H54 (cell line): ENCODE results near the gene MPST.

Experiments used
- DNase-seq: peaks from one replicate; pipeline ENCODE4 v3.0.0; 2011; ENCODE audit warnings: low spot score, mixed read lengths; ENCODE audit not compliant: insufficient read length
- FAIRE-seq: peaks from 3 replicates; lab custom pipeline; 2011; peaks lifted over from hg19 to GRCh38; lab: Jason Lieb, UNC
- POLR2A ChIP-seq: IDR thresholded peaks from 2 replicates; pipeline ENCODE4 v1.6.1; 2011; ENCODE audit warnings: low read depth, mild to moderate bottlenecking, low read length

MPST gene

DNA sequence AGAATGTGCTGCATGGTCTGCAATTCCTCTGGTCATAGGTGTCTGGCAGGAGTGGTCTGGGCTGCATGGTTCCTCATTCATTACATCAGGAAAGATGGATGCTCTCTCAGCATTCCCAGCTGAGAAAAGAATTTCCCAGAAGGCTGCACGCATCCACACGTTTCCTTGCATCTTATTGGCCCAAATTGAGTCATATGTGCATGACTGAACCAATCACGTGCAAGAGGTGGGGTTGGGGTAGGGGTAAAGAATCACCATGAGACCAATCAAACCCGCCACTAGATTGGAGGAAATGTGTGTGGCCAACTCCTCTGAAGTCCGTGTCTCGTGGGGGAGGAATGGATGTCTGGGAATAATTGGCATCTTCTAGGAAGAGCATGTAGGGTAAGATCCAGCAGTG lies 29.1 kb upstream of the MPST start:
- no peak for TF ChIP-seq POLR2A
- FAIRE-seq (no peak), DNase-seq (no peak)

DNA sequence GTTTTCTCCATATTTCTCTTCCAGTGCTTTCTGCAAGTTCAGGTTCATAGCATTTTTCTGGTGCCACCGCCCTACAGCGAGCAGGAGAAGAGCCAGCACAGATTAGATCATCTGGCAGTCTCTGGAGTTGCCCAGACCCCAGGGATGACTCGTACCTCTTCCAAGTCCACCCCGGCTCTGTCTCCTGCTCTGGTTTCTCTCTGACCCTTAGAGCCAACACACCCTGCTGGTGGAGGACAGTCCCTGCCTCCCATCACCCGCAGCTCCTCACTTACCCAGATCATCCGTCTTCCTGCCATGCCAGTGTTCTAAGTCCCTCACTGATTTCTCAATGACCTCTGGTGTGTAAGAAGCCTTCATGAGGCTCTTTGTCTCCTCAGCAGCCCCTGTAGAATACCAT lies 28.3 kb upstream of the MPST start:
- no peak for FAIRE-seq
- TF ChIP-seq POLR2A = no peak
- DNase-seq = no peak

DNA sequence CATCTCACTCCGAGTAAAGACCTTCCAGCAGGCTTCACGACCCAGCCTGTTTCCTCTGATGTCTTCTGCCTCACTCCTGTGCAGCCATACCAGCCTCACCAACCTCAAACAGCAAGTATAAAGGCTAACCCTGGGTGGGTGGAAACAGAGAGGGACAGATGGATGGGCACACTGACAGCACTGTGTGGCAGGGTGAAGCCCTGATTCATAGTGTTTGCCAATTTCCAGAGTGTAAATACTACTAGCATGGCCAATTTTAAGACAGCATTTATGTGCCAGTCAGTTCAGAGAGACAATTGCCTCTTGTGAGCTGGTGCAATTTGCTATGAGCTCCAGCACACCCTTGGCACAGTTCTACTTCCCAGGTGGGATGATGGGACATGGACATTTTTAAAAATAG lies 21.8 kb upstream of the MPST start:
- DNase-seq (no peak), FAIRE-seq (no peak)
- no peak for TF ChIP-seq POLR2A

DNA sequence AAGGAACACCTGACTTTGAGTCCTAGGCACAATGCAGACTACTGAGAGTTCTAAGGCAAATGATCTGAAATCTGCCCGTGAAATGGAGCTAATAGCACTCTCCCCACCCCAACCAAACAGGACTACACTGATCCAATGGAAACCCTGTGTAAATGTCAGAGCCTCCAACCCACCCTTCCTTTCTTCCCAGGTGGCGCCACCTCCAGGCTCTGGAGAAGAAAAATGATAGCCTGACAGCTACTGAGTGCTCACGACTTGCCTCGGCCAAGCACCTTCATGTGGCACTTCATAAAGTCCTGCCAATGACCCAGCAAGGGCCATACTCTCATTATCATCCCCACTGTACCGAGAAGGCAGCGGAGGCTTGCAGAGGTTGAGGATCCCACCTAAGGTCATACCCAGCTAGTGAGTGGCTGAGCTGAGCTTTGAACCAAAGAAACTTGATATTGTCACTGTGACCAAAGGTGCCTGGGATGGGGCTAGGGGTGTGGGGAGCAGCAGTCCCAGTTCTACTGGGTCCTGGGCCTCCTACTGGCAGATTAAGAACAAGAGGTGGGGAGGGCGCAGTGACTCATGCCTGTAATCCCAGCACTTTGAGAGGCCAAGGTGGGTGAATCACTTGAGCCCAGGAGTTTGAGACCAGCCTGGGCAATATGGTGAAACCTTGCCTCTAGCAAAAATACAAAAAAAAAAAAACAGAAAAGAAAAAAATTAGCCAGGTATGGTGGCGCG lies 20.8 kb upstream of the MPST start:
- FAIRE-seq (no peak), DNase-seq (peak; percentile 44)
- TF ChIP-seq POLR2A = no peak

DNA sequence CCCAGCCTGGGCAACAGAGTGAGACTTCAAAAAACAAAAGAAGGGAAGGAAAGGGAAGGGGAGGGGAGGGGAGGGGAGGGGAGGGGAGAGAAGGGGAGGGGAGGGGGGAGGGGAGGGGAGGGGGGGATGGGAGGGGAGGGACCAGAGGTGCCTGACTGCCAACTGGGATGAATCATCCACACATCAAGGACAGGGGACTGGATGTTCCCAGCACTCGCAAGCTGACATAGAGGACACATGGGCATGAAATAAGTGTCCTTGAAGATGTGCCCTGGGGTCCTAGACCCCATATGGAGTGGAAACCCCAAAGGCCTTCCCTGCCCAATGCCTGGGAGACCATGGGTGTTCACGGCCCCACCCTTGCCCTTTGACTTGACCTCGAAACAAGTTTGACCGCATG lies 20.1 kb upstream of the MPST start:
- no peak for TF ChIP-seq POLR2A
- DNase-seq = peak; percentile 45
- FAIRE-seq = no peak

DNA sequence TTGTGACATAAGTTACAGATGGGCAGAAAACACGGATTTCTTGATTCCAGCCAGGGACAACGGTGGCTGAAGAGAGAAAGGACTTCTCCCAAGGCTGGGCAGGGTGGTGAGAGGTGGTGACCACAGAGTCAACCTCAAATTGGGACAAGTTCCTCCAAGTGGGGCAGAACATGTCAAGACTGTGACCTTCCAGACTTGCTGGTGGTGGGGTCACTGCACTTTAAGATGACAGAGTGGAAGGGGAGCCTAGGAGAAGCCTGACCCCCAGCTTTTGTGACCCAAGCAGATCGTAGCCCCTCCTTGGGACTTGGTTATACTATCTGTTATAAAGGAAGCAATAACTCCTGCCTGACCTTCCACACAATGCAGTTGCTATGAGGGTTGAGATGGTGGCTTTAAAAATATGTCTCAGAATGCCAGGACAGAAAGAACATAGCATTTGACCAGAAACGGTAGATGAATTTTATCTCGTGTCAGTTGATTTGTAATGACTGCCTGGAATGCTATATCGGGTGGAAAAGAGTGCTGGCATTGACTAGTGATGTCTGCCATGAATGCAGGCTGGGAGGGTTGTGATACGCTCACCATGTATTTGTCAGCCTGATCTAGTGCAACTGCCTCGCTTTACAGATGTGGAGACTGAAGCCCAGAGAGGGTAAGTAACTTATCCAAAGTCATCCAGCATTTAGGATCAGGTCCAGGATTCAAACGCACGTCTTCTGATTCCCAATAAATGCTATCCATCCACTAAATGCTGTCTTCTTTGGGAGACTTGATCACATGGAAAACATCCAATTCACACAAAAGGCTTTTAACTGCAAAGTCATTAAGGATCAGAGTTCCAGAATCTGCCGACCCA lies 18.6 kb upstream of the MPST start:
- FAIRE-seq = no peak
- TF ChIP-seq POLR2A = no peak
- DNase-seq = no peak

DNA sequence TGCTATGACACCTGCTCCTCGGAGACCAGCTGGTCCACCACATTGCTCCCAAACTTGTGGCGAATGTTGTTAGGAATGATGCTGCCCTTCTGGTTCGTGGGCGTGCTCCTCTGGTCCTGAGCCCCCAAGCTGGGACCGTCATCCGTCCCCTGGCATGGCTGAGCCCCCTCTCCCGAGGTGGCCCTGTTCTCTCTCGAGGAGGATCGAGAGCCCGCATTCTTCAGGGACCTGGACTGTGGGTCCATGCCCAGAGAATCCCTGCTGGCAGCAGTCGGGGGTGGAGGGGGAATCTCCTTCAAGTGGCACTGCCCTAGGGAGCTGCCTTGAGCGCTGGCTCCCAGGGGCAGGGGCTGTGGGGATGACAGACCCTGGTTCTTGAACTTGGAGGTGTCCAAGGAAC lies 17.7 kb upstream of the MPST start:
- FAIRE-seq (no peak), DNase-seq (no peak)
- TF ChIP-seq POLR2A = no peak

DNA sequence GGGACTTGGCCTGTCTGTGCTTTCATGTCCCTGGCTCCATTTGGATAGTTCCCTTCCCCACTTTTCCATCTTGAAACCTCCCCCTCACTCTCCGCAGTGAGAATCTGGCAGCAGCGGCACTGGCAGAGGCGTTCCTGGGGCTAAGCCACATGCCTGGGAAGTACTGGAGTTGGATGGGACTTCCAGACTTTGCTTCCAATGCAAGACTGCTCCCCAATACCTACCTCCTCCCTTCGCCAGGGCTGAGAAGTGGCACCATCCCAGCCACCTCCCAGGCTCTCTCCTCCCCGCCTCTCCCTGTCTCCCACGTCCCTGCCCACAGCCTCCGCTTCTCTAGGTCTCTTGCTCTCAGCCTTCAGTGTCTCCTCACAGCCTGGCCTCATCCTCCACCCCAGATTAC lies 16.9 kb upstream of the MPST start:
- FAIRE-seq = no peak
- DNase-seq = no peak
- no peak for TF ChIP-seq POLR2A

DNA sequence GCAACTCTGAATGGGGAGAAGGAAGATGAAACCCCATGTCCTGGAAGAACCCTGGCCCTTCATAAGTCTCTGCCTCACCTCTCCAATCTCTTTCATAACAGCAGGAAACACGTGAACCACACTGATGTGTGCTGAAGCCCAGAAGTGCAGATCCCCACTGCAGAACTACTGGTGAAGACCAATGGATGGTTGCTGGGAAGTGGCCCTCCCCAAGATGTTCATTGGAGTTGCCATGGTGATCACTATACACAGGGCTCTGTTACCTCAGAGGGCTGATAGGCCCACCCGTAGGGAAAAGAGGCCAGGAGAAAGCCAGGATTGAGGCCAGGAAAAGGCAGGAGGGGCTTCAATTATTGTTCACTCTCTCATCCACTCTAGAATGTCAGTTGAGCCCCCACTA lies 11.9 kb upstream of the MPST start:
- FAIRE-seq (no peak), DNase-seq (no peak)
- no peak for TF ChIP-seq POLR2A

DNA sequence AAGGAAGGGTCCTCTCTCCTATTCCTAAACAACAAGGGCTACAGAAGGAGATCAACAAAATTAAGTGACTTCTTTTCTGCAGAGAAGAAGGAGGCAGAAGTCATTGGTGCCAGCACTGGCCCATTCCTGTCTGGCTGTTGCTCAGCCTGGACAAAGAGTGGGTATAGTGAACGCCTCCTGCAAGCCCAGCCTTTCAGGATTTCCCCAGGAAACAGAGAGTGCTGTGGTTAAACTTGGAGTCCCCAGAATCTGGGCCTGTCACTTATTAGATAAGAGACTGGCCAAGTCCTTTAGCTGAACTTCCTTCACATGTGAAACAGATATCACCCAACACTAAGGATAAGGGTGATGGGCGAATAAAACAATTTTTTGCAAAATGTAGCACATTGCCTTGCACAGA lies 11.2 kb upstream of the MPST start:
- no peak for DNase-seq
- FAIRE-seq = no peak
- no peak for TF ChIP-seq POLR2A

DNA sequence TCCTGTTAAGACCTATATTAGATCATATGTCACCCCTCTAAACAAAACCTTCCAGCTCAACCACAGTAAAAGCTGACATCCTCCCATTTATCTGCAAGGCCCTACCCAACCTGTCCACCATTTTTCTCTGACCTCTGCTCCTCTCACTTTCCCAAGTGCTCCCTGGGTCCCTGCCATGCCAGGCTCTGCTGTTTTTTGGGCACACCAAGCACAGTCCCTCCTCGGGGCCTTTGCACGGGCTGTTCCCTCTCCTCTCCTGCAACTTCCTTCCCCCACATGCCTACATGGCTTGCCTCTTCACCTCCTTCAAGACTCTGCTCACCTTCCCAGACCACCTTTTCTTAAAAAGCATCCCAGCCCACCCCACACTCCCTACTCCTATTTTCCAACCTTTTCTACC lies 10.1 kb upstream of the MPST start:
- no peak for TF ChIP-seq POLR2A
- FAIRE-seq = no peak
- DNase-seq = no peak

DNA sequence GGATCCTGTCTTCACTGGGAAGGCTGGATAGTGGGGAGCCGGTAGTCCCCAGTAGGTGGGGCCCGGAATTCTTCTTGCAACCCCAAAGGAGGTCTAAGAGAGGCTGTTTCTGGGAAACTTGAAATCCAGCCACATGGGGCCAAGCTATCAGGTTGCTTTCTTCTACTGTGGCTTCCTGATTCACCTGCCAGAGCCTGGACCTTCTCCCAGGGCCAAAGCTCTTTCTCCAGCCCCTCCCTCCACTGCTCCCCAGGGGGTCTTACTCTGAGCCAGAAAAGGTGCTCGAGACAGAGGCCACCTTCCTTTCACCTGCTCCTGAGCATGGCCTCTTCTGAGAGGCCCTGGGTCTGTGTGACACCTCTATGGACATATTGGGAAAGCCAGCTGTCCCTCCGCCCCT lies 9.4 kb upstream of the MPST start:
- FAIRE-seq (no peak), DNase-seq (no peak)
- TF ChIP-seq POLR2A = no peak

DNA sequence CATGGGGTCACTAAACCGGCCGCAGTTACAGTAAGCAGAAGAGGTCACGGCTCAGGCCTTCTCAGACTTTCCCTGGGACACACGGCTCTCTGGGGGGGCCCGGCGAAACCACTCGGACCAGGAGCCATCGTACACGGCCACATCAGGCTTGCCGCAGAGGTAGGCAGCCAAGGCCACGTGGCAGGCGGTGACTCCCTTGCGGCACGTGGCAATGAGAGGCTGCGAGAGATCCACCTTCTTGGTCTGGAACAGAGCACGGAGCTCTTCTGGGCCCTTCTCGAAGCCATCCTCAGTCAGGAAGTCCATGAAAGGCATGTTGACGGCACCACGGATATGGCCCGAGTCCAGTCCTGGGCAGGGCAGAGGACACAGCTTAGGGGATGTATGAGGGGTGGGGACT lies 8.6 kb upstream of the MPST start:
- no peak for DNase-seq
- no peak for FAIRE-seq
- no peak for TF ChIP-seq POLR2A

DNA sequence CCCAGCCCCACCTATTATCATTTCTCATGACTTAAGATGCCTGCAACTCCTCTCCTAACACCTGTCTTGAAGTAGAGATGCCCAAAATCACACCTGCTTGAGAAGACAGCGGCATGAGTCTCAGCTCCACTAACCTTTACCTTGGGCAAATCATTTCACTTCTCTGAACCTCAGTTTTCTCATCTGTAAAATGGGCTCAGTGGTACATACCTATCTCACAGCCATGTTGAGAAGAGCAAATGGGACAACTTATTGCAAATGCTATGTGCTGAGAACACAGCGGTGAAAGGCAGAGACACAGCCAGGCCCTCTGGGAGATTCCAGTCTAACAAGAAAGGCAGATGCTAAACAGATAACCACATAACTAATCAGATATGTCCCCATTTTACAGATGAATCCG lies 8.1 kb upstream of the MPST start:
- TF ChIP-seq POLR2A = no peak
- FAIRE-seq (no peak), DNase-seq (no peak)
